ENCODE results near the gene SLAMF7.

GRCh38 chr1:160731990-160732389, 7.1 kb upstream of the SLAMF7 start:
- TF ChIP-seq CTCF (optimal IDR thresholded peaks at IDR 0.05 in 1 of 3, IDR thresholded peaks at IDR 0.05 in 1 of 3, conservative IDR thresholded peaks at IDR 0.05 in 1 of 3; ENCODE audit: extremely low read depth in 1 of 3, insufficient read depth in 2 of 3, low read length in 3 of 3): no peak
- no peak for TF ChIP-seq EZH2 (IDR thresholded peaks at IDR 0.05; ENCODE audit: low read length)
